Ovary (tissue), 3 donors: ENCODE results near the gene SSX2IP.

Source experiments
- CTCF ChIP-seq, 3 donors: fragments of 450-650 bp in 2 of 3; fragments of 200-600 bp in 1 of 3; IDR thresholded peaks; one replicate each; pipeline versions ENCODE4 v1.5.1 to v1.8.0; 2016 to 2022; ENCODE audit warnings: antibody characterized with exemption in 3 of 3, mild to moderate bottlenecking in 1 of 3
- EP300 ChIP-seq: sonication (generic); formaldehyde crosslinking; IDR thresholded peaks from one replicate; pipeline ENCODE4 v1.6.1; 2017; ENCODE audit warnings: antibody characterized with exemption
- POLR2A ChIP-seq: fragments of 450-650 bp; IDR thresholded peaks from one replicate; pipeline ENCODE4 v1.6.1; 2017; ENCODE audit warnings: antibody characterized with exemption, mild to moderate bottlenecking, moderate library complexity
- donor health status: DM: no; HTN: no; CAD: no.

GRCh38 chr1:84708031-84708430 is 17.8 kb upstream of the SSX2IP start:
- TF ChIP-seq CTCF (IDR thresholded peaks at IDR 0.05) (no peak), POLR2A (no peak), EP300 (no peak)
